Activated B cell treated with CpG ODN at 0.5 μM for 24 hours (primary cell): ENCODE results near the gene SPPL2C. TPM values are rescaled to one million over a fixed set of nuclear protein-coding genes. Genes with fewer than 3 reads are reported as not detected.

ENCODE experiments used
- ATAC-seq: fragments of 200-7000 bp; cut with Tn5 transposase; one replicate; pipeline ENCODE4 v1.10.0; 2021; ENCODE audit warnings: low read depth, mild to moderate bottlenecking, moderate library complexity
- CTCF ChIA-PET: fragments of 350-600 bp; sonication (Branson Sonifier 250); formaldehyde crosslinking; loops from one replicate; lab custom pipeline; 2021; ENCODE audit warnings: antibody characterized with exemption; lab: Charles Lee
- POLR2A ChIA-PET: fragments of 350-600 bp; sonication (Branson Sonifier 250); formaldehyde crosslinking; loops from one replicate; lab custom pipeline; 2021; ENCODE audit warnings: antibody characterized with exemption; lab: Charles Lee
- DNase-seq: peaks from one replicate; pipeline ENCODE4 v3.0.0; 2022
- H3K27ac Mint-ChIP-seq: one replicate; pipeline ENCODE4 v1.8.0; 2020; ENCODE audit warnings: mixed read lengths
- H3K27me3 Mint-ChIP-seq: one replicate; pipeline ENCODE4 v1.8.0; 2021; ENCODE audit warnings: mixed read lengths
- H3K36me3 Mint-ChIP-seq: one replicate; pipeline ENCODE4 v1.8.0; 2021; ENCODE audit warnings: low read depth, mixed read lengths
- H3K4me1 Mint-ChIP-seq: one replicate; pipeline ENCODE4 v1.8.0; 2021; ENCODE audit warnings: mixed read lengths
- H3K4me3 Mint-ChIP-seq: one replicate; pipeline ENCODE4 v1.8.0; 2020; ENCODE audit warnings: mild to moderate bottlenecking, mixed read lengths
- H3K9me3 Mint-ChIP-seq: one replicate; pipeline ENCODE4 v1.8.0; 2020; ENCODE audit warnings: mixed read lengths
- CTCF ChIP-seq: fragments of 200-600 bp; IDR thresholded peaks from one replicate; pipeline ENCODE4 v1.8.0; 2022; ENCODE audit warnings: antibody characterized with exemption, mild to moderate bottlenecking
- intact Hi-C: fragments of 100-400 bp; cut with micrococcal nuclease; formaldehyde crosslinking; loops from one replicate; pipeline ENCODE4 v1.15.1; 2024
- total RNA-seq: library from RNA; stranded (reverse); gene quantifications from 2 replicates; pipeline ENCODE4 v1.2.3, GENCODE V29; 2022

SPPL2C gene
- total RNA-seq, 1 donor from 2014 or later, result not detected

GRCh38 chr17:45846646-45847045 is 2.0 kb downstream of the SPPL2C start:
- no peak for TF ChIP-seq CTCF
- POLR2A ChIA-PET, result no interaction called here
- peaks cover under 1% of the 10 kb centered on the region for H3K27me3 Mint-ChIP-seq
- H3K4me3 Mint-ChIP-seq, result no peak overlapping the region
- no peaks in the 10 kb centered on the region for H3K36me3 Mint-ChIP-seq
- CTCF ChIA-PET, result no interaction called here
- no peaks in the 10 kb centered on the region for H3K9me3 Mint-ChIP-seq
- intact Hi-C loops, result no loop called here
- ATAC-seq (no peak), DNase-seq (no peak)
- H3K27ac Mint-ChIP-seq, result no peak overlapping the region
- no peaks in the 10 kb centered on the region for H3K4me1 Mint-ChIP-seq

- H3K4me3 Mint-ChIP-seq, result no peak overlapping the region
- no peak for TF ChIP-seq CTCF
- DNase-seq (no peak), ATAC-seq (no peak)
- POLR2A ChIA-PET, result no interaction called here
- peaks cover 3% of the 10 kb centered on the region for H3K27me3 Mint-ChIP-seq
- CTCF ChIA-PET, result no interaction called here
- no peaks in the 10 kb centered on the region for H3K36me3 Mint-ChIP-seq
- no peak overlapping the region for H3K27ac Mint-ChIP-seq
- no peaks in the 10 kb centered on the region for H3K9me3 Mint-ChIP-seq
- intact Hi-C loops, result no loop called here
- no peaks in the 10 kb centered on the region for H3K4me1 Mint-ChIP-seq
These were observed 2.4 kb downstream of the SPPL2C start for GRCh38 chr17:45847101-45847500.

DNA sequence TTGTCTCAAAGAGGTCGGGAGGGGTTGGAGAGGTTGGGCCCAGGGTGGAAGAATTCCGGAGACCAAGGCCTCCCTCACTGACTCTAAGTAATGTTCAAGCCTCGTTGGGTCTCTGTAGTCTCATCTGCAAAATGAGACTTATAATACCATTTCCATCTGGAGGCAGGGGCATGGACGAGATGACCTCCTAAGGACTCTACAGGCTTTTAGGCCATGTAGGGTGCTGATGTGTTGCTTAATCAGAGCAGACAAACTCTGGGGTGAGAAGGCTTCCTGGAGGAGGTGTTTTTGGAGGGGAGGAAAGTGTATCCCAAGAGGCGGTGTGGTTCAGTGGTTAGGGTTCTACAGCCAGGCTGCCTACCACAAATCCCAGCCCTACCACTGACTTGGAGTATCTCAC is 3.1 kb downstream of the SPPL2C start:
- no peaks in the 10 kb centered on the region for H3K36me3 Mint-ChIP-seq
- H3K27me3 Mint-ChIP-seq, result peaks cover 8% of the 10 kb centered on the region
- DNase-seq, result no peak
- no peaks in the 10 kb centered on the region for H3K9me3 Mint-ChIP-seq
- ATAC-seq, result no peak
- H3K4me3 Mint-ChIP-seq, result no peak overlapping the region
- intact Hi-C loops, result no loop called here
- no peak overlapping the region for H3K27ac Mint-ChIP-seq
- CTCF ChIA-PET, result no interaction called here
- no peak for TF ChIP-seq CTCF
- POLR2A ChIA-PET, result no interaction called here
- H3K4me1 Mint-ChIP-seq, result no peaks in the 10 kb centered on the region

DNA sequence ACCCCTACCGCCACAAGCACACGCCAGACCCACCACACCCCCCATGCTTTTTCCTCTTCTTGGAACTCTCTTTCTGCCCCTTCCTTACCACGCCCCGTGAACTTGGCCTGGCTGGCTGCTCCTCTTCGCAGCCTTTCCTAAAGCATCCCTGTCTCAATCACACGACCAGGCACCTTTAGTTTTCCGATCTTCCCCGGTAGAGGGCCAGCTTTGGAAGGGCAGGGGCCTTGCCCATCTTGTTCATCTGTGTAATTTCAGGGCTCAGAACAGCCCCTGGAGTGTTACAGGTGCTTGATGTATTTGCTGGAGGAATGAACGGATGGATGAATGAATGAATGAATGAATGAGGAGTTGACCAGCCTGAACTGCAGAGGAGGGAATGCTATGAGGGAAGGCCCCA is 3.7 kb downstream of the SPPL2C start:
- intact Hi-C loops, result no loop called here
- H3K36me3 Mint-ChIP-seq, result no peaks in the 10 kb centered on the region
- no peak for ATAC-seq
- H3K4me3 Mint-ChIP-seq, result no peak overlapping the region
- TF ChIP-seq CTCF, result no peak
- DNase-seq, result no peak
- no peaks in the 10 kb centered on the region for H3K9me3 Mint-ChIP-seq
- ChIA-PET CTCF (no interaction called here), POLR2A (no interaction called here)
- no peaks in the 10 kb centered on the region for H3K4me1 Mint-ChIP-seq
- no peak overlapping the region for H3K27ac Mint-ChIP-seq
- H3K27me3 Mint-ChIP-seq, result peaks cover 11% of the 10 kb centered on the region

DNA sequence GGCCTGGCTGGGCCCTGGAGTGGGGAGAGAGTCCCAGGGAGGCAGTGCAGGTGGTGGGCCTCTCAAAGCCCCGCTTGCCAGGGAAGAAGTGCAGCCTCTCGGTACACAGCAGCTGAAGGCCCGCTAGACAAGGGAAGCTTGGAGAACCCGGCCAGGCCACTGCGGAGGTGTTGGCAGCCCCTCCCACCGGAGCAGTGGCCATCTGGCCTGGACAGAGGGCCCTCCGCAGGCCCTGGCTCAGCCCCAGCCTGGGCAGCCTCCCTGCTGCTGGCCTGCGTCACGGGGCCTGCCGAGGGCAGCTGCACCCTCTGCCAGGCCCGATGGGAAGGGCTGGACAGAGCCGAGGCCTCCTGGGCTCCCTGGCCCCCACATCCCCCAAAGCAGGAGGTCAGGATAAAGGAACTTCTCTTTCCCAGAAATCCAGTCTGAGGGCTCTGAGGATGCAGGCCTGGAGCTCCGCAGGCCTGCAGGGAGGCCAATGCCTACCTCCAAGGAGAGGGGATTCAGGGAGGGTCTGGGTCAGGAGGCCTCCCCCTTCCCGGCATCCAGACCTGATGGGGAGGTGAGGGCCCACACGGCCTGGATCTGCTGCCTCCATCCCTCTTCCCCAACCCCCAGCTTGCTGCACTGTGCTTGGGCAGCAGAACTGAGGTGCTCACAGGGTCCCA is 4.3 kb downstream of the SPPL2C start:
- ATAC-seq (no peak), DNase-seq (no peak)
- Mint-ChIP-seq H3K4me3 (no peak overlapping the region), H3K9me3 (no peaks in the 10 kb centered on the region), H3K27me3 (peaks cover 14% of the 10 kb centered on the region), H3K4me1 (no peaks in the 10 kb centered on the region), H3K27ac (no peak overlapping the region), H3K36me3 (no peaks in the 10 kb centered on the region)
- POLR2A ChIA-PET, result no interaction called here
- intact Hi-C loops, result no loop called here
- CTCF ChIA-PET, result no interaction called here
- no peak for TF ChIP-seq CTCF
